NCI-H1436 (cell line): ENCODE results near the gene C1QB.

Experiments used
- DNase-seq: peaks from one replicate; lab custom pipeline; 2025; lab: John Stamatoyannopoulos, UW

The C1QB gene

DNA sequence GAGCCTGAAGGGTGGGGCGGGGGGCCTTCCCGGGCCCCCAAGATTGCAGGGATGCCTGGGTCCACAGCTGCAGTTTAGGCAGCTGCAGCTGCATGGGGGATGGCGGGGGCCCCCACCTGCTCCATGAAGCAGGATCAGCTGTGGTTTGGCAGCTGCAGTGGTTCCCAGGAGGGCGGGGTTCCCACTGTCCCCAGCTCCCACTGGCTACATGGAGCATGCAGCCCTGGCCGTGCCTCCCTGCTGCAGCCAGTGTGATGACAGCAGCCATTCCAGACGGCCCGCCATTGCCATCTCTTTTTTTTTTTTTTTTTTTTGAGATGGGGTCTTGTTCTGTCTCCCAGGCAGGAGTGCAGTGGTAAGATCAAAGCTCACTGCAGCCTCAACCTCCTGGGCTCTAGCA lies 17.6 kb upstream of the C1QB start:
- DNase-seq = no peak

DNA sequence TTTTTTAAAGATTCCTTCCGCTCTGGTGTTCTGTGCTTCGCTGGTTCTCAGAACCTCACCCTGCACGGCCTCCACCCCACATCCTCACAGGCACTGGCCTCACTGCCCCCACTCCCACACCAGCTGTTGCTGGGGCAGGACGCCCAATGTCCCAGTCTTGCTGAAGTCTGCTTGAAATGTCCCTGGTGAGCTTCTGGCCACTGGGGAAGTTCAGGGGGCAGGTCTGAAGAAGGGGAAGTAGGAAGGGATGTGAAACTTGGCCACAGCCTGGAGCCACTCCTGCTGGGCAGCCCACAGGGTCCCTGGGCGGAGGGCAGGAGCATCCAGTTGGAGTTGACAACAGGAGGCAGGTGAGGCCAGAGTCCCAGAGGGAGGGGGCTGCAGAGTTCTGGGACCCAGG lies 16.7 kb upstream of the C1QB start, which contains the start of gene C1QA:
Gene C1QA (plus strand): TSS at position 276 of the 400 bp plus-strand sequence. CDS start 989 bp downstream, outside the sequence.
- no peak for DNase-seq

DNA sequence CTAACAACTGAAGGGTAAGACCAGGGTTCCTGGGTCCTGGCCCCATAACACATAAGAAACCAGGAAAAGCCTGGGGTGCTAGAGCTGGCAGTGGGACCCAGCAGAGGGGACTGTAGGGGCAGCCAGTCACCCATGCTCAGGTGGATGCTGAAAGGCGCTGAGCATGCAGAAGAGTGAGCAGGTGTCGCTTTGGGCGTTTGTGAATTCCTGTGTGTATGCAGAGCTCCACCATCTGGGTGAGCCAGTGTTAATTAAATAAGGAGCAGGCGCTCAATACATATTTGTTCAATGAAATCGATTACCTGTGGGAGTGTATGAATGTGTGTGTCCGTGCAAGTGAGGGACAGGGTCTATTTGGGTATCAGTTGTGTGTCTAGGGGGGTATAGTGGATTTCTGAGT lies 16.1 kb upstream of the C1QB start:
- DNase-seq = no peak

DNA sequence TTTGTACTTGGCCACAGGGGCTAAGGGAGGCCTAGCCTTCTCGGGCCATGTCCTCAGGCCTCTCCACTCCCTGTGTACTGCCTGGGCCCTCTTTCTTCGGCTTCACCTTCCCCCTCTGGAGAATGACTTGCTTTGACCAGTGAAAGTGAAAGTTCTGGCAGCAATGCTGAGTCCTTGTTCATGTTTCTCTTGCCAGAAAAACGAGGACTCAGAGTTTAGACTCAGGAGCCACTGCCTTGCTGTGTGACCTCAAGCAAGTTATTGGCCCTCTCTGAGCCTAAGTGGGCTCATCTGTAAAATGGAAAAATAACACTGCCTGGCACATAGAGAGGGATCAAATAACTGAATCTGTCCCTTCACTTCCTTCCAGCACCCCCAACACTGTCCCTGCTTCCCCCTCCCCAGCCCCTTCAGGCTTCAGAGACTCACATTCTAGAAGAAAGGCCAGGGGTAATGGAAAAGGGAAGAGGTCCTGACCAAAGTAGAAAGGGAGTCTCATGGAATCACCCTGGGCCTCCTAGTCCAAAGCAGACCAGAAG lies 15.1 kb upstream of the C1QB start:
- no peak for DNase-seq

DNA sequence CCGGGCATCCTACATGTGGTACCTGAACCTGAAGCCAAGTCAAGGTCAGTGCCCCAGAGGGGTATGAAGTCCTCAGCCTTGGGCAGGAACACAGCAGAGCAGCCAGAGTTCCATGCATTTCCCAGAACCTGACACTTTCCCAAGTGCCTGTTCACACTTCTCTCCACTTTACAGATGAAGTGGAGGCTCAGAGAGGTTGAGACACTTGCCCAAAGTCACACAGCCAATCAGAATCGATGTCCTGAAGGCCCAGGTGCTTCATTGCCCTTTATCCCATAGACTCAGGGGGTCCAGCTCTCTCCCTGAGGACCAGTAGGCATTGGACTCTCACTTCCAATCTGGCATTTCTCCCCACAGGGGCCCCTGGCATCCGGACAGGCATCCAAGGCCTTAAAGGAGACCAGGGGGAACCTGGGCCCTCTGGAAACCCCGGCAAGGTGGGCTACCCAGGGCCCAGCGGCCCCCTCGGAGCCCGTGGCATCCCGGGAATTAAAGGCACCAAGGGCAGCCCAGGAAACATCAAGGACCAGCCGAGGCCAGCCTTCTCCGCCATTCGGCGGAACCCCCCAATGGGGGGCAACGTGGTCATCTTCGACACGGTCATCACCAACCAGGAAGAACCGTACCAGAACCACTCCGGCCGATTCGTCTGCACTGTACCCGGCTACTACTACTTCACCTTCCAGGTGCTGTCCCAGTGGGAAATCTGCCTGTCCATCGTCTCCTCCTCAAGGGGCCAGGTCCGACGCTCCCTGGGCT lies 14.4 kb upstream of the C1QB start:
- no peak for DNase-seq

DNA sequence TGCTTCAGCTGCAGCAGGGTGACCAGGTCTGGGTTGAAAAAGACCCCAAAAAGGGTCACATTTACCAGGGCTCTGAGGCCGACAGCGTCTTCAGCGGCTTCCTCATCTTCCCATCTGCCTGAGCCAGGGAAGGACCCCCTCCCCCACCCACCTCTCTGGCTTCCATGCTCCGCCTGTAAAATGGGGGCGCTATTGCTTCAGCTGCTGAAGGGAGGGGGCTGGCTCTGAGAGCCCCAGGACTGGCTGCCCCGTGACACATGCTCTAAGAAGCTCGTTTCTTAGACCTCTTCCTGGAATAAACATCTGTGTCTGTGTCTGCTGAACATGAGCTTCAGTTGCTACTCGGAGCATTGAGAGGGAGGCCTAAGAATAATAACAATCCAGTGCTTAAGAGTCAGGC lies 13.8 kb upstream of the C1QB start:
- no peak for DNase-seq

DNA sequence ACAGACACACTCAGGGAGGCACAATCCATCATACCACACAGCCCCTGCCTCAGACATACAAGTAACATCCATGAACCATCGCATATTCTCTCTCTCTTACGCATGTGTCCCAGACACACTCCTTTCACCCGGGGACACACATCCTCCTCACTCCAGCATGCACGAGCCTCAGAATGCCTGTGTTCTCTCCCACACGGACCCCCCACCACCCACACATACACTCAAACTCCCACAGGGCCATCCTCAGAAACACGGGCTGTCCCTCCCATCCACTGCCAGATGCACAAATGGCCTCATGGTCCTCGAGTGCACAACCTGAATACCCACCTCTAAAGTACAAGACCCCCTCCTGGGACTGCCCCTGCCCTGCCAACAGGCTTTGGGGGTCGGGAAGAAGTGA lies 11.8 kb upstream of the C1QB start:
- DNase-seq = no peak

DNA sequence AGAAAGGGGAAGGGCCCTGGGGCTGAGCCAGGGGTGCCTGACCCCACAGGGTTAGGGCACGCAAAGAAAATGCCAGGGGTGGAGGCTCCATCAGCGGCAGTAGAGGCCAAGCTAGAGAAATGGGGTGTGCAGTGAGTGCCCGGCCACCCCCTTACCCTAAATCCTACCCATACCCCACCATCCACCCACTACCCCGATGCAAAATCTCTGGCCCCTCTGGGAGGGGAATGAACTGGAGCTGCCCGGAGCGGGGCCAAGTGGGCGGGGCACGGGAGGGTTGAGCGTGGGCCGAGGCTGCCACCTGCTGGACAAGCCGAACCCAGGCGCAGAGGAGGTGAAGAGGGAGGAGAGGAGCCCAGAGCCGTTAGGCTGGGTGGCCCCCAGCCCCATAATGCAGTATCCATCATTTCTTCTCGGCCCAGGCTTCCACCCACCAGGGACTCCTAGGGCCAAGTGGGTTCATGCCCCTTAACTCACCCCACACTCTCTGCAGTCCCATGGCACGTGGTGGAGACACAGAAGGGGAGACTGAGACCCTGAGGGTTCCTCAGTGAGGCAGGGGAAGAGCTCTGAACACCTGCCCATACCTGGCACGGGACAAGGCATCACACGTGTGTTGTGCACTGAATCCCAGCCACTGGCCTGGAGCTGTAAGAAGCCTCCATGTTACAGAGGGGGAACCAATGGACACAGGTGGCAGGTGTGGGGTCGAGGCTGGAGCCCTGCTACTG lies 11.0 kb upstream of the C1QB start:
- DNase-seq = peak; percentile 54

DNA sequence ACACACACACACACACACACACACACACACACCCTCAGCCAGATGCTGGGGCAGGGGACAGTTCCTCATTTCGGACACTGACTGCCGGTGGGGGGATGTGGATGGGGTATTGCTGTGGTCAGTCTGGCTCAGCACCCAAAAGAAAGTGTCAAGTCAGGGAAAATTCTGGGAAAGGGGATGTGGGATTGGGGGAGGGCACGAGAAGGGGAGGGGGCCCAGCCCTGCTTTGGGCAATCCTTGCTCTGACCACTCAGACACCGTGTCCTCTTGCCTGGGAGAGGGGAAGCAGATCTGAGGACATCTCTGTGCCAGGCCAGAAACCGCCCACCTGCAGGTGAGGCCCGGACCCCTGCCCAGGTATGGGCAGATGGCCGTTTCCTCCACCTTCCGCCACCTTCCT lies 9.7 kb upstream of the C1QB start, which contains the start of gene C1QC:
Gene C1QC (plus strand): TSS at position 253 of the 400 bp plus-strand sequence. CDS start 391 bp downstream, outside the sequence.
- DNase-seq = no peak

DNA sequence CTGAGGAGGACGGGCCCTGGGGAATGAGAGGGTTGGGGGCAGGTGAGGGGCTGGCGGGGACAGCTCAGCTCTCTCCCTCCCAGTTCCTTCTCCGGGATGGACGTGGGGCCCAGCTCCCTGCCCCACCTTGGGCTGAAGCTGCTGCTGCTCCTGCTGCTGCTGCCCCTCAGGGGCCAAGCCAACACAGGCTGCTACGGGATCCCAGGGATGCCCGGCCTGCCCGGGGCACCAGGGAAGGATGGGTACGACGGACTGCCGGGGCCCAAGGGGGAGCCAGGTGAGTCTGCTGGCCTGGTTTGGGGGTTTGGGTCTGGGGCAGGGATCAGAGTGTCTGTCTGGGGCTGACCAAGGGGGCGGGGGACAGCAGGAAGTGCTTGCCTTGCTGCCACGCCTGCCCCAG lies 9.1 kb upstream of the C1QB start:
- no peak for DNase-seq

DNA sequence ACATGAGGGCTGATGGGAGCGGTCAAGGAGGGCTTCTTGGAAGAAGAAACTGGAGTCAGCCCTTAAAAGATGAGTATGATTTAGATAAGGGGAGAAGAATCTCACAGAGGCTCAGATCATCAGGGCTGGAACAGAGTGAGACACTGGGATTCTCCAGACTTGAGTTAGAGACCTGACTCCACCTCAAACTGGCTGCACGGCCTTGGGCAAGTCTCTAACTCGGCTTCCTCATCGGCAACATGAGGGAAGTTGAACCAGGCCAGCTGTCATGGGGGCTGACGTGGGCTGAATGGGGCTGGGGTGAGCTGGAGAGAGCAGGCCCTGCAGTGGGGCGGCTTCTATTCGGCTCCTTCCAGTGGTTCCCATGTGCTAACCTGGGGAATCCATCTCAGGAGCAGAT lies 7.1 kb upstream of the C1QB start:
- no peak for DNase-seq

DNA sequence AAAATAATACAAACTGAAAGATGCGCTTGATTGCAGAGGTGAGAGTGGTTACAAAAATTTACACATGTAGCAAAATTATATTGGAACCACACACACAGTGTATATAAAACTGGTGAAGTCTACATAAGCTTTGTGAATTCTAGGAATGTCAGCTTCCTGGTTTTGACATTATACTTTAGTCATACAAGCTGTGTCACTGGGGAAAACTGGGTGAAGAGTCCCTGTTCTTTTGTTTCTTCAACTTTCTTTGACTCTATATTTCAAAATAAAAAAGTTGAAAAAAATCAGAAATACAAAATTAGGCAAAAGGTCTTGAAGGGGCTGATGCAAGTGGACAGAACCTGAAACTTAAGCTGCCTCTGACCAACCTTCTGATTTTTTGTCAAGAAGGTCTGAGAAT lies 6.7 kb upstream of the C1QB start:
- DNase-seq = no peak

DNA sequence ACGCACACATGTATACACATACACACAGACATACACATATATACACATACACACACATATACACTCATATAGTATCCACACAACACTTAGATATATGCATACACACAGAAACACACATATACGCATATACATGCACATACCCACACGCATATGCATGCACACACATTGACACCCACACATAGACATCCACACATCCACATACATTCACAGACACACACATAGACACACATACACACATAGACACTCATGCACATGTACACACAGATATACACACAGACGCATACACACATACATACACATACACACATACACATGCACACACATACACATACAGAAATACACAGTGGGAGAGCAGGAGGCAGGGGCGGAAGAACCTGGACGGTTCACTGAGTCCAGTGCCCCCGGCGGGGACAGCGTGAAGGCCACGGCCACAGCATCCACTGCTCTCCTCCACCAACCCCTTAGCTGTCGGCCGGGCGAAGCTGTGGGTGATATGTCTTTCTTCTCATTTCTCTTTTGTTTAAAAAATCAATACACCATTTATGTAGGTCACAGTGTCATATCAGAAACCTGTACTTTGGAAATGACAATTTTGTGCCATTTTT lies 2.8 kb upstream of the C1QB start:
- DNase-seq = no peak

DNA sequence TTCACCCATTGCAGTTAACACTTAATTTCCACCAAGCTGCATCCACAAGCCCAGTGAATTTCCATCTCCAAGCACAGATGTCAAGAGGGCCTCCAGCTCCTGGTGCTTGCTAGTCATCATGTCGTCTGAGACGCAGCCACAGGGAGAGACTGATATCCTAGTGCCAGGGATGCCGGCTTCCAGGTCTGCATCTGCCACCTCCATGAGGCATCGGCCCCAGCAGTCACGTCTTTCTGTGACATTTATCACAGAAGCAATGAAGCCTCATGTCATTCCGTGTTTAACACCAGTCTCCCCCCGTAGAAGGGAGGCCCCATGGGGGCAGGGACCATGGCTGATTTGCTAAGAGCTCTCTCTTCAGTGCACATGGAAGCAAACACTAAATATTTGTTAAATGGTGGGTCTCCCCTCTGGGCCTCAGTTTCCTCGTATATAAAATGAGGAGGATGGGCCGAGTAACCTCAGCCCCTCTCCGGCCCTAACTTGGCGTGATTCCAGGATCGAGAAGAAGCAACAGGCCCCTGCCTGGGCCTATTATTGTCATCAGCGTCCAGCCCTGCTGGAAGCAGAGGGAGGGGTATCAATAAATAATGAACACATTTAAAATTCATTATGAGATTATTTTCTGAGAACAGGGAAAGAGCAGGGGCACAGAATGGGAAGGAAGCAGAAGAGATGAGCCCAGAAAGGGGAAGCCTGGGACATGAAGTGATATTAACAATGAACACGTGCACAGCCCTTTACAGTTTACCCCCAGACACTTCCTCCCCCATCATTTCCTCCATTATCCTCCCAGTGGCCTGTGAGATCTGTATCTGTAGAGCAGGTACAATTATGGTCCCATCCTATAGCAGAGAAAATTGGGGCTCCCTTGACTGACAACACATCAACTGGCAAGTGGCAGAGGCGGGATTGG lies 837 bp upstream of the C1QB start:
- DNase-seq = no peak

DNA sequence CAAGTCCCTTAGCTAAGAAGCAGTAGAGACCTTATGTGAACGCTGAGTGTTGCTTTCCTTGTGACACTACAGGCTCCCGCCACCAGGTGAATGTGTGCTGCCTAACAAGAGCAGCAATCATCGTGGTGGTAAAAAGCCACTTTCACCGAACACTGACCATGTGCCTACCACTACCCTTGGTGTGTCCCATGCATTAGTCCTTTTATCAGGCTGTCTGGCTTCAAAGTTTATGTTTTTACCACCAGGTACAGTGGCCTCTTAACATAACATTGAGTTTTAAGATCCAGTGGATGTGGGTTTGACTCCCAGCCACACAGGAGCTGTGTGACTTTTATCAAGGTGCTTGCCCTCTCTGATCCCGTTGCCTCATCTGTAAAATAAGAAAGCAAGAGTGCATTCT lies 1.7 kb downstream of the C1QB start:
- DNase-seq = no peak

DNA sequence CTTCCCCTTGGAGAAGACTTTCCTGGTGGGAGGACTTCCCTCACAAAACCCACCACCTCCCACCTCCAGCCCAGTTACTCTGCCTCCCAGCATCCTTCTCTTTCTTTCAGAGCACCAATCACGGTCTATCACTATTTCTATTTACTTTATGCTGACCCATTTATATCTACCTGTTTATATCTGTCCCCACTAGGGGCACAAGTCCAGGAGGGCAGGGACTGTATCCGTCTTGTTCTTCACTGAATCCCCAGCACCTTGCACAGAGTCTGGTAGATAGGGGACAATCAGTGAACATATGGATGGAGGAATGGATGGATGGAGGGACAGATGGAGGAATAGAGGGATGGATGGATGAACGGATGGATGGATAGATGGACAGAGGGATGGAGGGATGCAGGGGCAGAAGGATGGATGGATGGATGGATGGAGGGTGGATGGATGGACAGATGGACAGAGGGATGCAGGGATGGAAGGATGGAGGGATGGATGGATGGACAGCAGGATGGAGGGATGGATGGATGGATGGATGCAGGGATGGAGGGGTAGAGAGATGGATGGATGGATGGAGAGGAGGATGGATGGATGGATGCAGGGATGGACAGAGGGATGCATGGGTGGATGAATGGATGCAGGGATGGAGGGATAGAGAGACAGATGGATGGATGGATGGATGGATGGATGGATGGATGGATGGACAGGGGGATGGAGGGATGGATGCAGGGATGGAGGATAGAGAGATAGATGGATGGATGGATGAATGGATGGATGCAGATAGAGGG lies 5.5 kb downstream of the C1QB start:
- DNase-seq = no peak

DNA sequence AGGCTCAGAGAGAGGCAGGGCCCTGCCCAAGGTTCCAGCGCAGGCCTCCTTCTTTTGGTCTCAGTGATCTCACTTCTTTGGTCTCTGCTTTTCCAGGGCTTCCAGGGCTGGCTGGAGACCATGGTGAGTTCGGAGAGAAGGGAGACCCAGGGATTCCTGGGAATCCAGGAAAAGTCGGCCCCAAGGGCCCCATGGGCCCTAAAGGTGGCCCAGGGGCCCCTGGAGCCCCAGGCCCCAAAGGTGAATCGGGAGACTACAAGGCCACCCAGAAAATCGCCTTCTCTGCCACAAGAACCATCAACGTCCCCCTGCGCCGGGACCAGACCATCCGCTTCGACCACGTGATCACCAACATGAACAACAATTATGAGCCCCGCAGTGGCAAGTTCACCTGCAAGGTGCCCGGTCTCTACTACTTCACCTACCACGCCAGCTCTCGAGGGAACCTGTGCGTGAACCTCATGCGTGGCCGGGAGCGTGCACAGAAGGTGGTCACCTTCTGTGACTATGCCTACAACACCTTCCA lies 7.7 kb downstream of the C1QB start:
- no peak for DNase-seq

DNA sequence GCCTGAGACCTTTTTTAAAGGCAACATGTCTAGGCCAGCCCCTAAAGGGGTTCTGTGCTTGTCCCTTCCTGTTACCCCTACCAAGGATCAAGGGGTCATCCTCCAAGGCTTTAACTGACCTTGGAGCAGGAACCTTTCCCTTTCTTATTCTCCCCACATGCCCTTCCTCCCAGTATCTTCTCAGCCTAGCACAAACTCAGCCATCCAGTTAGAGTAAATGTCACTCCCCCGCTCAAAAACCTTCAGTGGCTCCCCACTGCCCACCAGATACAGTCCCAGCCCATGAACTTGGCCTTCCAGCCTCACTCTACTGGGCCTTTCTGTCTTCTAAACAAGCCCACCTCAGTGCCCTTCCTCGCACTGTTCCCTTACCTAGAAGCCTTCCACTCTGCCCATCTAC lies 8.8 kb downstream of the C1QB start:
- DNase-seq = no peak

DNA sequence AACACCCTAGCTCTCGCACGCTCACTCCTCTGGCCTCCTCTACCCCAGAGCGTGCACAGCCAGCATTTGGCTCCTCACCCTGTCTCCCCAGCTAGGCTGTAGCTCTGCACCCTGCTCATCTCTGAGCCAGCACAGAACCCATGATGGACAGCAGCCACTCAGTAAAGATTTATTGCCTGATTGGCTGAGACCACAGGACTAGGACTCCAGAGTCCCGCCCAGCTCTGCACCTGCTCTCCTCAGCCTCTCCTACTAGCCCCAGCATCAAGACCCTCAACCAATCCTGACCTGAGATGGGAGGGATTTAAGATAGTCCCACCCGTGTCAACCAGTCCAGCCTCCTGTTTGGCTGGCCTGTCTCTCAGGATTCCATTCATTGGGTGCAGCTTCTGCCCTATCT lies 9.3 kb downstream of the C1QB start:
- DNase-seq = peak; percentile 43

DNA sequence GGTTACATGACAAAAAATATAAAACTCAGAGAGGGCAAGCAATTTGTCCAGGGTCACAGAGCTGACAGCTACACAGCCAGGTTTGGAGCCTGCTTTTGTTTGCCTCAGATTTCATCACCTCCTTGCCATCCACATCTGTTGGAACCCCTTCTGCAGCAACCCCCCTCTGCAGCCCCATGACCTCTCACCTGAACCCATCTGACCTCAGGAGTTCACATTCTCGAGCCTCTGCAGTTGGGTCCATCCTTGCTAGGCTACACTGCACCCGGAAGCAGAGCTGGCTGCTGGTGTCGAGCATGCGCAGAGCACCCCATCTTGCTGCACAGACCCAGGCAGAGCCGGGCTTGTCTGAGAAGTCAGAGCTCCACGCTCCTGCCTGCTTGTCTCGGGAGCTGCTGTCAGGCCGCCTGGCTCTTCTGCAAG lies 10.0 kb downstream of the C1QB start:
- DNase-seq = no peak

DNA sequence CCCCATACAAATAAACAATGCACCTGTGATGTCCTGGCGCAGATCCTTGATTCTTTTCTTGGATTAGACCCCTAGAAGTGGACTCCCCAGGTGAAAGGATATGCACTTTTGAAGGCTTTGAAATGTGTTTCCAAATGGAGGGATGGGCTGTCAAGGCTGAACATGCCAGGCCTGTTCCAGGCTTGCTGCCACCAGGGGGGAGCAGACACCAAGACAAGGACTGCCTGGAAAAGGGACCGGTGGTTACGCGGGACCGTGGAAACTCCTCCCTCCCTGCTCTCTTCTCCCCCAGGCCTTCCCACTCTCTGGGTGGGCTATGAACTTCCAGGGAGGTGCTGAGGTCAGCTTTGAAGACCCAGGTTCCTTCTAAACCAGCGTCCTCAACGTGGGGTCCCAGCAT lies 12.7 kb downstream of the C1QB start:
- peak; percentile 8 for DNase-seq
